ENCODE data around the gene ZMYM4. TPM values are rescaled to one million over a fixed set of nuclear protein-coding genes. Genes with fewer than 3 reads are reported as not detected.
A peak's percentile ranks its signal among the peaks of the same experiment; 100 is the strongest.
"Not testable (repeated sequence)": the region's sequence is repeated elsewhere in the genome, so short reads cannot be mapped to it uniquely, and the experiment has no call there.

Gene ZMYM4
- 20.1 TPM for polyA plus RNA-seq (2012; ENCODE audit: missing spikeins)

GRCh38 chr1:35268282-35269200 lies at the start of gene ZMYM4:
Gene ZMYM4 (plus strand): TSS chr1:35268709. CDS start chr1:35269047, 338 bp downstream.
- FAIRE-seq (peak; percentile 95), DNase-seq (ENCODE audit: insufficient read length) (peak; percentile 83)
- peak; percentile 22; the same call in 1 of the 2 replicates for TF ChIP-seq TAF1 (IDR thresholded peaks at IDR 0.05; ENCODE audit: borderline replicate concordance, low read depth, low read length)
- TF ChIP-seq POLR2AphosphoS5 (IDR thresholded peaks at IDR 0.05; ENCODE audit: low read depth, low read length) = peak; percentile 40; the same call in 1 of the 2 replicates
- TF ChIP-seq POLR2A (IDR thresholded peaks at IDR 0.05; ENCODE audit: low read depth, low read length) = peak; percentile 76; the same call in 1 of the 2 replicates

GRCh38 chr1:35220976-35221375 lies 47.5 kb upstream of the ZMYM4 start:
- FAIRE-seq (no peak), DNase-seq (ENCODE audit: insufficient read length) (peak; percentile 31)

GRCh38 chr1:35222322-35223083 lies 46.0 kb upstream of the ZMYM4 start:
- no peak for FAIRE-seq

More at GRCh38 chr1:35220976-35221375, 47.5 kb upstream of the ZMYM4 start:
- TF ChIP-seq POLR2A (IDR thresholded peaks at IDR 0.05; ENCODE audit: low read depth, low read length) (no peak), POLR2AphosphoS5 (IDR thresholded peaks at IDR 0.05; ENCODE audit: low read depth, low read length) (no peak), TAF1 (IDR thresholded peaks at IDR 0.05; ENCODE audit: borderline replicate concordance, low read depth, low read length) (no peak)

GRCh38 chr1:35223084-35223630 lies 45.4 kb upstream of the ZMYM4 start:
- TF ChIP-seq POLR2A (IDR thresholded peaks at IDR 0.05; ENCODE audit: low read depth, low read length) (no peak), TAF1 (IDR thresholded peaks at IDR 0.05; ENCODE audit: borderline replicate concordance, low read depth, low read length) (no peak), POLR2AphosphoS5 (IDR thresholded peaks at IDR 0.05; ENCODE audit: low read depth, low read length) (no peak)
- DNase-seq (ENCODE audit: insufficient read length) (no peak), FAIRE-seq (no peak)

More at GRCh38 chr1:35222322-35223083, 46.0 kb upstream of the ZMYM4 start:
- no peak for TF ChIP-seq TAF1 (IDR thresholded peaks at IDR 0.05; ENCODE audit: borderline replicate concordance, low read depth, low read length)
- TF ChIP-seq POLR2A (IDR thresholded peaks at IDR 0.05; ENCODE audit: low read depth, low read length) = no peak
- TF ChIP-seq POLR2AphosphoS5 (IDR thresholded peaks at IDR 0.05; ENCODE audit: low read depth, low read length) = no peak
- DNase-seq (ENCODE audit: insufficient read length) = no peak

GRCh38 chr1:35226546-35226945 lies 42.0 kb upstream of the ZMYM4 start:
- no peak for DNase-seq (ENCODE audit: insufficient read length)
- FAIRE-seq = no peak
- TF ChIP-seq TAF1 (IDR thresholded peaks at IDR 0.05; ENCODE audit: borderline replicate concordance, low read depth, low read length) (no peak), POLR2AphosphoS5 (IDR thresholded peaks at IDR 0.05; ENCODE audit: low read depth, low read length) (no peak), POLR2A (IDR thresholded peaks at IDR 0.05; ENCODE audit: low read depth, low read length) (no peak)

- FAIRE-seq = peak; percentile 86
- no peak for TF ChIP-seq POLR2A (IDR thresholded peaks at IDR 0.05; ENCODE audit: low read depth, low read length)
- TF ChIP-seq TAF1 (IDR thresholded peaks at IDR 0.05; ENCODE audit: borderline replicate concordance, low read depth, low read length) = no peak
- TF ChIP-seq POLR2AphosphoS5 (IDR thresholded peaks at IDR 0.05; ENCODE audit: low read depth, low read length) = no peak
- no peak for DNase-seq (ENCODE audit: insufficient read length)
Measured at GRCh38 chr1:35229587-35230360, 38.7 kb upstream of the ZMYM4 start.

- no peak for DNase-seq (ENCODE audit: insufficient read length)
- FAIRE-seq = no peak
- TF ChIP-seq TAF1 (IDR thresholded peaks at IDR 0.05; ENCODE audit: borderline replicate concordance, low read depth, low read length) = no peak
- TF ChIP-seq POLR2AphosphoS5 (IDR thresholded peaks at IDR 0.05; ENCODE audit: low read depth, low read length) = no peak
- TF ChIP-seq POLR2A (IDR thresholded peaks at IDR 0.05; ENCODE audit: low read depth, low read length) = no peak
Measured at GRCh38 chr1:35231287-35231686, 37.2 kb upstream of the ZMYM4 start.

DNA sequence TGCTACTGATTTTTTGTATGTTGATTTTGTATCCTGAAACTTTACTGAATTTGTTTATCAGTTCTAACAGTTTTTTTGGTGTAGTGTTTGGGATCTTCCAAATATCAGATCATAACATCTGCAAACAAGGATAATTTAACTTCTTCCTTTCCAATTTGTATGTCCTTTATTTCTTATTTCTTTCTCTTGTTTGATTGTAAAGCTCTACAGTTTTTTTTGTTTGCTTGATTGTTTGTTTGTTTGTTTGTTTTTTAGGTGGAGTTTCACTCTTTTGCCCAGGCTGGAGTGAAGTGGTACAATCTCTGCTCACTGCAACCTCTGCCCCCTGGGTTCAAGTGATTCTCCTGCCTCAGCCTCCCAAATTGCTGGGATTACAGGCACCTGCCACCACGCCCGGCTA lies 31.7 kb upstream of the ZMYM4 start:
- DNase-seq (ENCODE audit: insufficient read length); FAIRE-seq: not testable (repeated sequence)

DNA sequence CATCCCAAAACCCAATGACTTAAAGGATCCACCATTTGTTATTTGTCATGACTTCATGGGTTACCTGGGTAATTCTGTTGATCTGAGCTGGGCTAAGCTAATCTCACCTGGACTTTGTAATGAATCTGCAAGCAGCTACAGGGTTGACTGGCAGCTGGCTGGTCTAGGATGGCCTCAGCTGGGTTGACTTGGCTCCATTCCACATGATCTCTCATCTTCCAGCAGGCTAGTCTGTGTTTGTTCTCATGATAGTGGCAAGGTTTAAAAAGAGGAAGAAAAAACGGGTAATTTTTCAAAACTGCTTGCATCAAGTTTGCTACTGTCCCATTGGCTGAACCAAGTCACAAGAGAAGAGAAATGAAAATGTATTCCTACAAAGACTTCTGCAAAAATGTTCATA lies 24.8 kb upstream of the ZMYM4 start:
- TF ChIP-seq POLR2A (IDR thresholded peaks at IDR 0.05; ENCODE audit: low read depth, low read length) = no peak
- TF ChIP-seq POLR2AphosphoS5 (IDR thresholded peaks at IDR 0.05; ENCODE audit: low read depth, low read length) = no peak
- no peak for DNase-seq (ENCODE audit: insufficient read length)
- FAIRE-seq = no peak

GRCh38 chr1:35247256-35247655 lies 21.3 kb upstream of the ZMYM4 start:
- no peak for TF ChIP-seq POLR2AphosphoS5 (IDR thresholded peaks at IDR 0.05; ENCODE audit: low read depth, low read length)
- TF ChIP-seq TAF1 (IDR thresholded peaks at IDR 0.05; ENCODE audit: borderline replicate concordance, low read depth, low read length) = no peak
- TF ChIP-seq POLR2A (IDR thresholded peaks at IDR 0.05; ENCODE audit: low read depth, low read length) = no peak
- no peak for DNase-seq (ENCODE audit: insufficient read length)
- FAIRE-seq = no peak

GRCh38 chr1:35253941-35254340 lies 14.6 kb upstream of the ZMYM4 start:
- DNase-seq (ENCODE audit: insufficient read length) (no peak), FAIRE-seq (no peak)
- TF ChIP-seq POLR2A (IDR thresholded peaks at IDR 0.05; ENCODE audit: low read depth, low read length) = no peak
- no peak for TF ChIP-seq POLR2AphosphoS5 (IDR thresholded peaks at IDR 0.05; ENCODE audit: low read depth, low read length)
- TF ChIP-seq TAF1 (IDR thresholded peaks at IDR 0.05; ENCODE audit: borderline replicate concordance, low read depth, low read length) = no peak

Data from GM12892 (cell line).